Head of caudate nucleus (tissue), 42 donors: ENCODE data around the gene IL1F10.
A peak's percentile ranks its signal among the peaks of the same experiment; 100 is the strongest.

Experiments
- DNase-seq, 42 donors: peaks; one replicate each; pipeline versions ENCODE4 v3.0.0 to v3.0.0-alpha.2; 2020 to 2021; ENCODE audit warnings: mixed read lengths in 7 of 42
- intact Hi-C: fragments of 100-400 bp; cut with DNase I; formaldehyde crosslinking; loops from one replicate; pipeline ENCODE4 v1.15.0; 2022

The IL1F10 gene

DNA sequence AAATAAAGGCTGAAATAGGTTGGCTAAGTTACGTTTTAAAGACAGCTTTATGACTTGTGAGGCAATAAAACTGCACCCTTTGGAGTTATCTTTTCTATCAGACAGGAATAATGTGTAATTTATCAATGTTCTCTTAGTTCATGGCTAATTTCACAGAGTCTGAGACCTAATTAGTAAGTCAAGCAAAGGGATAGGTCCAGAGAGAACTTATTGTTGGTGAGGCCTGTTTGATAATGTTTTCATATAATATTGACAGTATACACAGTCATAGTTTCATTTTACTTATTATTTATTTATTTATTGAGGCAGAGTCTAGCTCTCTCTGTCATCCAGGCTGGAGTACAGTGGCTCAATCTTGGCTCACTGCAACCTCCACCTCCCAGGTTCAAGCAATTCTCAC, 10.7 kb upstream of the IL1F10 start:
- no peak for DNase-seq
- intact Hi-C loops: no loop called here

DNA sequence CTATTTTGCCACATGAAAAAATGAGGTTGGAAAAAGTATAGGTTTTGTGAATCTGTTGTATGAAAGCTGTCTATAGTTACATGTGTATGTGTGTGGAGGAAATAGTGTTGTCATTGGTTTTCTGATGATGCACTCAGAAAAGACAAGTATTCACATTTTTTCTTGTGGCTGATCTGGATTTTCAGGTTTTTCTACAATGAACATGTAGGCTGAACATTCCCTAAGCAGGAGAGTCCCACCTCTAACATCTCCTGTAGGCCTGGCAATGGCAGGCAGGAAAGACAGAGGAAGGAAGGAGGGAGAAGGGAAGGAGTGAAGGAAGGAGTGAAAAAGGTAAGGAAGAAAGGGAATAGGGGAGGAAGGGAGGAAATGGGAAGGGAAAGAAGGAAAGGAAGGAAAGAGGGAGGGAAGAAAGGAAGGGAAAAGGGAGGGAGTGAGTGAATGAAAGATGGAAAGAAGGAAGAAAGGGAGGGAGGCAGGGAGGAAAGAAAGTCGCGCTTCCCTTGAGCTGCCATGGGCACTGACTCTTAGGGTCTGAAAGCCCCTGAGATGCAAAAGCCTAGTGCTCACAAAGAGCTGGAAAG, 9.3 kb upstream of the IL1F10 start:
- intact Hi-C loops: no loop called here
- peak in 1 of 42 donors; percentile 5 for DNase-seq

GRCh38 chr2:113058998-113059960, 8.5 kb upstream of the IL1F10 start, which contains the start of gene IL36RN:
Gene IL36RN (plus strand): TSS chr2:113059198. CDS start chr2:113059439, 241 bp downstream.
- intact Hi-C loops: no loop called here
- peak in 1 of 42 donors; percentile 22 for DNase-seq

- intact Hi-C loops: no loop called here
- peak in 1 of 42 donors; percentile 33 for DNase-seq
Observed at GRCh38 chr2:113060396-113060795, 7.4 kb upstream of the IL1F10 start.

GRCh38 chr2:113060796-113061195, 7.0 kb upstream of the IL1F10 start:
- intact Hi-C loops: no loop called here

DNA sequence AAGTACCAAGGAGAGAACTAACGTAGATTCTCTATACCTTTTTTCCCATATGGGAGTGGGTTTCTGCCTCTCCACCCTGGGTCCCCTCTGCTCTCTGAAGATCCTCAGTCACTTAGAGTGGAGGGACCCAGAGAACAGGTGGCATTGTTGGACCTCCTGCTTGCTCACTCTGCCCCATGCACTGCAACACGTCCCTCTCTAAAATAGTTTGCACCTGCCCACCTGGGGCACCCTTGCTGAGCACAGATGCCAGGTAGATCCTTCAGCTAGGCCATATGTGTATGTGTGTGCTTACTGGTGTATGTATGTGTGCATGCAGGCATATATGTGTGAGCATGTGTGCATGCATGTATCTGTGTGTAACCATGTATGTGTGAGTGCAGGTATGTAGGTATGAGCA, 6.5 kb upstream of the IL1F10 start:
- intact Hi-C loops: no loop called here
- peak in 1 of 42 donors; percentile 7 for DNase-seq

More at GRCh38 chr2:113060796-113061195, 7.0 kb upstream of the IL1F10 start:
- DNase-seq: peak in 1 of 42 donors; percentile 9

DNA sequence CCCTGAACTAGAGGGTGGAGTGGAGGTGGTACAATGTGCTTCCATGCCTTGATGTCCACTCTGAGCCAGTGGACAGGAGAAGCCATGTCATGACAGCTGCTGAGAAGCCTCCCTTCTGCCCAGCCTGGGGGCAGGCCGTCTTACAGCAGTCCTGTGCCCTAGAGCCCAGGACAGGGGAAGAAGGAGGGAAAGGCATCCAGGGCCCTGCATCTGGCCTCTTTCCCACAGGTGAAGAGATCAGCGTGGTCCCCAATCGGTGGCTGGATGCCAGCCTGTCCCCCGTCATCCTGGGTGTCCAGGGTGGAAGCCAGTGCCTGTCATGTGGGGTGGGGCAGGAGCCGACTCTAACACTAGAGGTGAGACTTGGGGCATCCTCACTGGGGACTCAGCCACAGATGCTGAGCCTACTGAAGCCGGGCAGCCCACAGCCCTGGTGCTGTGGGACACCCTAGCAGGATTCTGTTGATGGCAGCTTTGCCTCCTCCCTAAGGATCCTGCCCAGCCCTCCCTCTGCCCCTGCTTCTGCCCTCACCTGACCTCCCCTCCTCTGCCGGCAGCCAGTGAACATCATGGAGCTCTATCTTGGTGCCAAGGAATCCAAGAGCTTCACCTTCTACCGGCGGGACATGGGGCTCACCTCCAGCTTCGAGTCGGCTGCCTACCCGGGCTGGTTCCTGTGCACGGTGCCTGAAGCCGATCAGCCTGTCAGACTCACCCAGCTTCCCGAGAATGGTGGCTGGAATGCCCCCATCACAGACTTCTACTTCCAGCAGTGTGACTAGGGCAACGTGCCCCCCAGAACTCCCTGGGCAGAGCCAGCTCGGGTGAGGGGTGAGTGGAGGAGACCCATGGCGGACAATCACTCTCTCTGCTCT, 5.6 kb upstream of the IL1F10 start:
- DNase-seq: peak in 1 of 42 donors; percentile 25
- intact Hi-C loops: no loop called here

- DNase-seq: peak in 1 of 42 donors; percentile 22
- intact Hi-C loops: no loop called here
Observed at GRCh38 chr2:113064281-113064680, 3.5 kb upstream of the IL1F10 start.

DNA sequence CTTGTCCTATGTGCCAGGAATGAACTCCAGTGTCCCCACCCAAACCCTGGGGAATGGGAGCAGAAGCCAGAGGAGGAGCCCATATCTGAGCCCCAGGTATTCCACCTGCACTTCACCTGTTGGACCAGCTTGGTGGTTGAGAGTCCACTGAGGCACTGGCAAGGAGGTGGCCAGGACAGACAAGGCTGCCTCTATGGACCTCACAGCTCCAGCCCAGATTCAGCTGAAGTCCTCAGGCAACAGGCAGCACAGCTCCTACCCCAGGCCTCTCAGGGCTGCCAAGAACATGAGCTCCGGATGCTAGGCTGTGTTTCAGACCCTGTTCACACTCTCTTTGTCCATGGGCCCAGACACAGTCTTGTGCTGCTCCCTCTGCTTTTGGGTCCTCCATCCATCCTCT, 2.9 kb upstream of the IL1F10 start:
- peak in 1 of 42 donors; percentile 12 for DNase-seq
- intact Hi-C loops: no loop called here

DNA sequence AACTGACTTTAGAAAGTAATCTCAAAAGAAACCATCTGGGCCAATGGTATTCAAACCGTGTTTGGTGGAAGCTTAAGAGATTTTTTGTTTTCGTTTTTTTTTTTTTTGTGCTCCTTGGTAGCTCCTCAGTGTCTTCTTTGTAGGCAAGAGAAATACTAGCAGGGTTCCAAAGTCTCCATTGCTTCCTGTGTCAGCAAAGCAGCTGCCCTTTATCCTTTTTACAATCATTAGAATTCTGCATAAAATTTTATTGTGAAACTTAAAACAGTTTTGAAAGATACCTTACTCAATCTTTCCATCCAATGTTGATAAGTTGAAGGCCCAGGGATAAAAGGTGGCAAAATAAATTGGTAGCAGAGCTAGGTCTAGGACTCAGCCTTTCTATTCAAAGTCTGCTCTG, 479 bp downstream of the IL1F10 start:
- intact Hi-C loops: no loop called here
- no peak for DNase-seq

GRCh38 chr2:113068706-113069485, 1.1 kb downstream of the IL1F10 start:
- no peak for DNase-seq
- intact Hi-C loops: no loop called here

- no peak for DNase-seq
- intact Hi-C loops: no loop called here
Observed at GRCh38 chr2:113069676-113070605, 2.2 kb downstream of the IL1F10 start.

DNA sequence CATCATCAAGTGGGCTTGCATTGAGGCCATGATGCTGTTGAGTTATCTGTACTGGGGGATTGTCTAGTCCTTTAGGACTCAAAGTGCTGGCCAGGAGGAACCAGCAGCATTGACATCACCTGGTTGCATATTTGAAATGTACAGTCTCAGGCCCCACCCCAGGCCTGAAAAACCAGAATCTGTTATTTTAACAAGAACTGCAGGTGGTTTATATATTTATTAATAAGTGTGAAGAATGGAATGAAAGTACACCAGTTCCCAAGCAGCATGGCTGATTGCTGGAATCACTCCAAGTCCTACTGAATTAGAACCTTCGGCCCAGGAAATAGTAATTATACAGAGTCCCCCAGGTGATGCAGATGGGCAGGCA, 2.8 kb downstream of the IL1F10 start:
- no peak for DNase-seq
- intact Hi-C loops: no loop called here

- no peak for DNase-seq
- intact Hi-C loops: no loop called here
Observed at GRCh38 chr2:113072584-113072983, 4.8 kb downstream of the IL1F10 start.

DNA sequence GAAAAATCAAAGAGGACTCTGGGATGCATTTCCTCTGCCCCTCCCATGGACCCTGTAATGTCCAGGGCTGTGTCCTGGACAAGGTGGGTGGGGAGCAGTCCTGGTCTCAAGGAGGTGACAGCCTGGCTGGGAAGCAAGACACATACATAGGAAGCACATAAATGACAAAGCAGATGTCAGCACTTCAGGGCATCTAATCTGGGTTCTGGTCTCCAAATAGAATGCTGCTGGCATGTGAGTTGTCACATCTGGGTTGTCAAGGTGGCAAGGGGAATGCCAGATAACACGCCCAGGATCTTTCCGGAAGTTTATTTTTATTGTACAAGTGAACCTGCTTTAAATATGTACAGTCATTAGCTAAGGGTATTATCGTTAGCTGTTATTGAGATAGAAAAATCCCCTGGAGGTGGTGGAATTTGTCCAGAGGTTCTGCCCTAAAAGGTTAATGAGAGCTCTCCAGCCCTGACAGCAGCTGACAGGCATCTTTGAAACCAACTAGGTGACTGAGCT, 5.6 kb downstream of the IL1F10 start:
- intact Hi-C loops: no loop called here
- no peak for DNase-seq

DNA sequence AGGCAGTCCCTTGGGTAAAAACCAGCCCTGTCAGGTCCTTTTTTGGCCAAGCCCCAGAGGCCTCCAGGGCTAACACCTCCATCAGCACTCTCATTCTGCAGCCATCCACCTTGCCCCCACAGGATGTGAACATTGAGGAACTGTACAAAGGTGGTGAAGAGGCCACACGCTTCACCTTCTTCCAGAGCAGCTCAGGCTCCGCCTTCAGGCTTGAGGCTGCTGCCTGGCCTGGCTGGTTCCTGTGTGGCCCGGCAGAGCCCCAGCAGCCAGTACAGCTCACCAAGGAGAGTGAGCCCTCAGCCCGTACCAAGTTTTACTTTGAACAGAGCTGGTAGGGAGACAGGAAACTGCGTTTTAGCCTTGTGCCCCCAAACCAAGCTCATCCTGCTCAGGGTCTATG, 7.3 kb downstream of the IL1F10 start:
- no peak for DNase-seq

DNA sequence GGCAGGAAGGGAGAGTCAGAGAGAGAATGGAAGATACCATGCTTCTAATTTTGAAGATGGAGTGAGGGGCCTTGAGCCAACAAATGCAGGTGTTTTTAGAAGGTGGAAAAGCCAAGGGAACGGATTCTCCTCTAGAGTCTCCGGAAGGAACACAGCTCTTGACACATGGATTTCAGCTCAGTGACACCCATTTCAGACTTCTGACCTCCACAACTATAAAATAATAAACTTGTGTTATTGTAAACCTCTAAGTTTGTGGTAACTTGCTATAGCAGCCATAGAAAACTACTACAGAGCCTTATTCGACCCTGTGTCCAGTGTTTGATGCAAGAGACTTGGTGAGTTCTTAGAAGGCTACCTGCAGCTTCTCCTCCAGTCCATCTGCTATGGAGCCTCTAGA, 7.8 kb downstream of the IL1F10 start:
- DNase-seq: no peak

More for the DNA sequence above, 7.3 kb downstream of the IL1F10 start:
- intact Hi-C loops: no loop called here

More for the DNA sequence above, 7.8 kb downstream of the IL1F10 start:
- intact Hi-C loops: no loop called here
